Globus pallidus (tissue), 1 donor: ENCODE measurements around the gene OPRPN.

ENCODE experiments used
- DNase-seq: peaks from one replicate; pipeline ENCODE4 v3.0.0-alpha.2; 2015; ENCODE audit warnings: low spot score

OPRPN gene, protein sequence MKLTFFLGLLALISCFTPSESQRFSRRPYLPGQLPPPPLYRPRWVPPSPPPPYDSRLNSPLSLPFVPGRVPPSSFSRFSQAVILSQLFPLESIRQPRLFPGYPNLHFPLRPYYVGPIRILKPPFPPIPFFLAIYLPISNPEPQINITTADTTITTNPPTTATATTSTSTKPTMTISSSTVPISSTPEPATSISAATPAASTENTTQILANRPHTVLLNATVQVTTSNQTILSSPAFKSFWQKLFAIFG

DNA sequence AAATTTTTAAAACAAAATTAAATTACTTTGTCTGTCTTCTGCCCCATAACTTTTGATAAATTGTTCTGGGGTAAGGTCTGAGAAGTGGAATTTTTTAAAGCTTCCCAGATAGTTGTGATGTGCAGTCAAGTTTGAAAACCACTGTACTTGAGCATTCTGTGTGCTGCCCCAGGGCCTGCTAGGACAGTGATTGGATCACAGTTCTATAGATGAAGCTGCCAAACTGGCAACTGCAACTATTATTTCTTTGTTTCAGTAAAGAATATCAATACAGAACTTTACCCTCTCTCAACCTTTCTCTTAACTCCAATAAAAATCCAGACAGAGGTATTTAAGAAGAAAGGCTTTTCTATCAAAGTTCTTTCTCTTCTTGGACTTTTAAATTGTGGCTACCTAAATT lies at the start of gene OPRPN:
Gene OPRPN (plus strand): TSS at position 361 of the 400 bp plus-strand sequence. CDS start 1,346 bp downstream, outside the sequence.
- DNase-seq: no peak

DNA sequence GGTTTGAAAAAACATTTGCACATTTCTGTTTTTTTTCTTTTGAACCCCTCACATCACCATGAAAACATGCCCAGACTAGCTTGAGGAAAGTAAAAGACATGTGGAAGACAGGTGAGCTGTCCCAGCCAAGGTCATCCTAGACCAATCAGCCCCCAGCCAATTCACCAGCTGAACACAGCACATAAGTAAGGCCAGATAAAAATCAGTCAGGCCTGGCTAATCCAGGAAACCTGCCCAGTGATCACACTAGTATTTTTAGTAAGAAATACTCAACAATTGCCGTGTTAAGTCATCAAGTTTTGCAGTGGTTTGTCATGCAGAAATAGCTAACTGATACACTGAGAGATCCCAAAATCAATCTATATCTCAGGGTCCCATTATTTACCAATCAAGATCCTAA lies 41.6 kb upstream of the OPRPN start:
- DNase-seq: no peak

DNA sequence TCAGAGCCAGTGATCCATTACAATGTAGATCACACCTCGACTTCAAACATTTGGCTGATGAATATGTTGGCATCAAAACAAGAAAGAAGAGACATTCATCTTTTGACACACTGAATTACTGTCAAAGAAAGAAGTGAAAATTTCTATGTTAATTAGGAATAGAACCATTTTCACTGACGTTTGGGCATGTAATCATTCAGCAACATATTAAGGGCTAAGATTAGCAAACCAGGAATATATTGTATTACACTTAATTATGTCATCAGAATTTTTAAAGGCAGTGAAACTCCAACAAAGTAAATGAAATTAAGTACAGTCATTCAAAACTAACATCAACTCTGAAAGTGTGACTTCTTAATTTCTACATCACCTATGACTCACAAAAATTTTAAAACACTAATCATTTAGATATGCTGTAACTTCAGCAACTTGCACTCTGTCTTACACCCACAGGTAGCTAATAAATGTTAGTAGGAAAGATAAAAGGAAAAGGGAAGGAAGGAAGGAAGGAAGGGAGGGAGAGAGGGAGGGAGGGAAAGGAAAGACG lies 38.6 kb upstream of the OPRPN start:
- DNase-seq: no peak

DNA sequence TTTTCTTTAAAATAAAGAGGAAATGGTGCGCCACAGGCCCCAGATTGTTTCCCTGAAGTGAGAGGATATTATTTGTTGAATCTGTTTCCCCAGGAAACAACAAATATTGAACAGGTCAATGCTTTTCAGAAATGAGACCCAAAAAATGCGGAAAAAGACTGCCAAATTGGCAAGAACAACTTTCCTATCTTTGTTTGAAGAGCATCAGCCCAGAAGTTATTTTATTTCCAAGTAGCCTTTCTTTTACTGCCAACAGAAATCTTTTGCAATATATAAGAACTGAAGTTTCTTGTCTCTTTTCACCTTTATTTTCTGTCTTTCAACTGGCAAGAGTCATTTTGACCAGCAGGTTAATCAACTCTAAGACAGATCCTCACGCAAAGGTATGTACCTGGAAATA lies 37.3 kb upstream of the OPRPN start, which contains the start of gene SMR3A:
Gene SMR3A (plus strand): TSS at position 301 of the 400 bp plus-strand sequence. CDS start 1,356 bp downstream, outside the sequence.
- no peak for DNase-seq

DNA sequence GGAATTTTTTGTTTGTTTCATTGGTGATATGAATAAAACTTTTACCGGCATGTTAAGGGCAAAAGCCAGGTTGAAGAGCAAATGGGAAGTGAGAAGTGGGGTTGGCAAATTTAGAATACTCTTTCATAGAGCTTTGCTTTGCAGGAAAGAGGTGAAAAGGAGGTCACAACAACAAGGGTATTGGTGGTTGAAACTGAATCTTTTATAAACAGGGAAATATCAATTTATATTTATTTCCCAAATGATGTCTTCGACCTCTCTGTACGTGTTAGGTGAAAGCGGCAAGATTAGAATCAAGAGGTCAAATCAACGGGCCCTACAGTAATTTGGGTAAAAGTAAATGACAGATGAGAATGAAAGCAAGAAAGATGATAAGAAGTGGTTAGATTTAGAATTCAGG lies 33.7 kb upstream of the OPRPN start:
- no peak for DNase-seq

DNA sequence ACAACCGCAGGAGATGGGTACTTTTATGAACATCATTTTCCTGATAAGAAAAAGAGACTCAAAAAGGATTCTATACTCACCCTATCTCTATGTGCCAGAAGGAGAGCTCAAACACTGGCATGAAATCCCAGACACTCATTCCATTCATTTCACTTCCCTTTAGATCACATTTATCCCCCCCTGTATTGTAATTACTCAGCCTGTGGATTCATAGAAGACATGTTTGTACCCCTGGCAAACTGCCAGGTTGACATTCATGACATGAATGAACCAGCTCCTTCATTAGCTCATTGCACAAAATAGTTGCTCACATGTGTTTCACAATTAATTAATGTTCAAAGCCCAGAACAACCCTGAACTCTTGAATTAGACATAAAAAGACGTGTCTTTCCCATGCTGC lies 32.3 kb upstream of the OPRPN start:
- DNase-seq: no peak

DNA sequence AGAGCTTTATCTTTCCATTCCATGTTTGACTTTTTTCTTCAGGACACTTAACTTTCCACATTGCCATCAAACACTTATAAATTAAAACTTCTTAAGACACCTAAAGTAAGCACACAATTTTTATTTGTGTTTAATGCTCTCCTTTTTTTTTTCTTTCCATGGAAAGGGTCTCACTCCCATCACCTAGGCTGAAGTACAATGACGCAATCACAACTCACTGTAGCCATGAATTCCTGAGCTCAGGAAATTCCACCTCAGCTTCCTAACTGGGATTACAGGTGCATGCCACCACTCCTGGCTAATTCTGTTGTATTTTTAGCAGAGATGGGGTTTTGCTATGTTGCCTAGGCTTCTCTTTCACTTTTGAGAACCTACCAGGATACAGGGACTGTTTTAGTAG lies 29.9 kb upstream of the OPRPN start:
- DNase-seq: no peak

DNA sequence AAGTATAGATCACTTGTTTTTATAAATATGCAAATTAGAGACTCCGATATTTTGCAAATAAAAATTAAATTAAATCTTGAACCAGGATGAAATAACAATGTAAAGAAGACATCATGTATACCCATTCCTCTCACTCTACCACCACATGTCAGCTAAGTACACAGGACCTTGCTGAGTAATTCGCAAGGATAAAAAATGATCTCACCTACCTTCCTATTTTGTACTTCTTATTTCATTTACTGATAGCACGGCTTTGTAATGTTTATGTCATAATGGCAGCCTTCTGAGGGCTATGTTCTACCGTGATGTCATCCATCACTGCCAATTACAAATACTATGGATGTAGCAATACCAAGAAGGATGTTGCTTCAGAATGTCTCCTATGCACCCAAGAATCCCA lies 25.8 kb upstream of the OPRPN start:
- no peak for DNase-seq

DNA sequence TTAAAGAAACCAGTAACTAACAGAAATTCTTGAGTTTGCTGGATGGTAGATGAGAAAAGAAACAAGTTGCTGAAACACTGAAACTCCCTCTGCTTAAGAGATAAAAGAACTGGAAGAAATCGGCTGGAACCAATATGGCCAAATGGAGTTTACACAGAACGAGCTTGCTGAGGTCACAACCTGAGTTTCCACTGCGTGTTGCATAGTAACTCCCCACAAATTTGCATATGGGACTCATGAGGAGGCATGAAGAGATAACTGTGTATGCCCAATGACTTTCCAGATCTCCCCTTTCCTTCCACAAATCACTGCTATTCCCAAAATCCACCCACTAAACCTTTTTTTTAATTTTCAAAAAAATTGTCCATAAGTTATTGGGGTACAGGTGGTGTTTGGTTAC lies 25.0 kb upstream of the OPRPN start:
- DNase-seq: no peak

DNA sequence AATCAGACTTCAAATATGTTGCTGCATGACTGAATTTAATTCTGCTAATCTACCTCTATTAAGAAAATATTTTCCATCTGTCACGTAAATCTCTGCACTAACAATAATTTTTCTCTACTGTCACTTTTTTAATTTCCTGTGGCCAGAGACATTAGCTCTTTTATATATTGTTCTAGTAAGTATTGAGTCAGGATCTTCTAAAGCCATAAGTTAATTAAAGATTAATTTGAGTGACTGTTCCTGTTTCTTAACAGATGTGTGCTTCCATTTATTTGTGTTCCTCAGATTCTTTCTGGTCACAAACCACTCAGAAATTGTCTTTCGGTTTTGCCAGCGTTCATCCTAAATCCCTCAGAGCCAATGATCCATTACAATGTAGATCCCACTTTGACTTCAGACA lies 17.2 kb upstream of the OPRPN start:
- no peak for DNase-seq

DNA sequence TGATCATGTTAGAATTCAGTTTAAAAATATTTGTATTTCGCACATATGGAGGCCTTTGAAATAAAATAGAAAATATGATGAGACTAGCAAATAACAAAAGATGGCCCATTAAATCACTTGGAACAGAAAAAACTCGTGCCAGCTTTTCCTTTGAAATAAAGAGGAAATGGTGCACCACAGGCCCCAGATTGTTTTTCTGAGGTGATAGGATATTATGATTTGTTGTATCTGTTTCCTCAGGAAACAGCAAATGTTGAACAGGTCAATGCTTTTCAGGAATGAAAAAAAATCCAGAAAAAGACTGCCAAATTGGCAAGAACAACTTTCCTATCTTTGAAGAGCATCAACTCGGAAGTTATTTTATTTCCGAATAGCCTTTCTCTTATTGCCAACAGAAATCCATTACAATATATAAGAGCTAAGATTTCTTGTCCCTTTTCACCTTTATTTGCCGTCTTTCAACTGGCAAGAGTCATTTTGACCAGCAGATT lies 15.0 kb upstream of the OPRPN start, which contains the start of gene SMR3B:
Gene SMR3B (plus strand): TSS at position 441 of the 491 bp plus-strand sequence. CDS start 1,380 bp downstream, outside the sequence.
- no peak for DNase-seq

DNA sequence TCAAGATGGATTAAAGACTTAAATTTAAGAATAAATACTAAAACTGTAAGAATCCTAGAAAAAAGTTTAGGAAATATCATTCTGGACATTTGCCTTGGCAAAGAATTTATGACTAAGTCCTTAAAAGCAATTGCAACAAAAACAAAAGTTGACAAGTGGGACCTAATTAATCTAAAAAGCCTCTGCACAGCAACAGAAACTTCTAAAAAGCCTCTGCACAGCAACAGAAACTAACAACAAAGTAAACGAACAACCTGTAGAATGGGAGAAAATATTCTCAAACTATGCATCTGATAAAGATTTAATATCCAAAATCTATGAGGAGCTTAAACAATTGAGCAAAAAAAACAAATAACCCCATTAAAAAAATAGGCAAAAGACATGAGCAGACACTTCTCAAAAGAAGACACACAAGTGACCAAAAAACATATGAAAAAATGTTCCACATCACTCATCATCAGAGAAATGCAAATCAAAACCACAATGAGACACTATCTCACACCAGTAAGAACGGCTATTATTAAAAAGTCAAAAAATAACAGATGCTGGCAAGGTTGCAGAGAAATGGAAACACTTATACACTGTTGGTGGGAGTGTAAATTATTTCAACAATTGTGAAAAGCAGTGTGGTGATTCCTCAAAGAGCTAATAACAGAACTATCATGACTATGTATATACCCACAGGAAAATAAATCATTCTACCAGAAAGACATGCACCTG lies 5.5 kb upstream of the OPRPN start:
- no peak for DNase-seq

DNA sequence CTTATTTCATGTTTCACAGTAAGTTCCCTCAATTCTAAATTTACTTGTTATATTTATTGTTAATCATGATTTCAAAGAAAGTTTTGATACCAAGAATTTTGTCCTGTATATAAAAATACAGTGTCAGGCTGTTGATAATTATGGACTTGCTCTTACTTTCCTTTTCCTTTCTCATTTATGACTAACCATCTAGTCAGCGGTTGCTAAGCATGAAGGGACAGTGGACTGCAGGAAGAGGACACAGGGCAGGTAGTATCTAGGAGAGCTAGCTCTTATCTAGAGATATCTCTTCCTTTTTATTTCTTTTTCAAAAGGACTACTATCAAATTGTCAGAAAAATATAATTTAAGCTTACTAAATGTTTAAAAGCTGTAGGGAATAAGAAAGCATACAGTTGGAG lies 1.6 kb downstream of the OPRPN start:
- DNase-seq: no peak

DNA sequence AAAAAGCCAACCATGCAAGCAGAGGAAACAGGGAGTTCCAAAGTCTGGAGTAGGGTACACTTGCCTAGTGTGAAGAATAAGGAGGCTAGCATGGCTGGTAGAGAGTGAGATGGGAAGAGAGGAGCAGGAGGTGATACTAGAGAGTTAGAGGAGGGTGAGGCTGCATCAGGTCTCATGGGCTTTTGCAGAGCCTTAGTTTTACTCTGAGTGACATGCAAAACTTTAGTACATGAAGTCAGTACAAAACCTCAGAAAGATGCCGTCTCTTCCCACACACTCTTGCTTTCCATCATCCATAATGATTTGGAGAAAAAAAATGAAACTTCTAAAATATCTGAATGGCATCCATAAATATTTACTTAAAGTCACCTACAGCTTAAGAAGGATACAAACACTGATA lies 5.0 kb downstream of the OPRPN start:
- no peak for DNase-seq

DNA sequence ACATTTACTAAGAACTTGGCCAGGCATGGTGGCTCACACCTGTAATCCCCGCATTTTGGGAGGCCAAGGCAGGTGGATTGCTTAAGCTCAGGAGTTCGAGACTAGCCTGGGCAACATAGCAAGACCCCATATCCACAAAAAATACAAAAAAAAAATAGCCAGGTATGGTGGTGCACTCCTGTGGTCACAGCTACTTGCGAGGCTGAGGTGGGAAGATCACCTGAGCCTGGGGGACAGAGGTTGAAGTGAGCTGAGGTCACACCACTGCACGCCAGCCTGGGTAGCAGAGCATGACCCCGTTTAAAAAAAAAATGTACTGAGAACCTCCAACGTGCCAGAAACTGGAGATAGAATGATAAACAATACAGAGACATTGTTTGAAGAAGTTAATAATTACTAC lies 8.0 kb downstream of the OPRPN start:
- DNase-seq: no peak

DNA sequence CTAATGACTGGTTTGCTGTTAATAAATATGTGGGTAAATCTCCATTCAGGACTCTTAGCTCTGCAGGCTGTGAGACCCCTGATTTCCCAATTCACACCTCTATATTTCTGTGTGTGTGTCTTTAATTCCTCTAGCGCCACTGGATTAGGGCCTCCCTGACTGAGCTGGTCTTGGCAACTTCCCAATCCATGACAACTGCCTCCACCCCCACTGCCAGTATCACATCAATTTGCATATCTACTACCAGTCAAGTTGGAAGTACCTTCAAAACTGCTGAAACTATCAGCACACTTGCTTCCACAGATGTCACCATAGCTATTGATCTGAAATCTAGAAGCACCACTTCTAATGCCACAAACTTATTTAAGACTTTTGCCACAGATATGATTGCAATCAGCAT lies 27.6 kb downstream of the OPRPN start:
- no peak for DNase-seq

DNA sequence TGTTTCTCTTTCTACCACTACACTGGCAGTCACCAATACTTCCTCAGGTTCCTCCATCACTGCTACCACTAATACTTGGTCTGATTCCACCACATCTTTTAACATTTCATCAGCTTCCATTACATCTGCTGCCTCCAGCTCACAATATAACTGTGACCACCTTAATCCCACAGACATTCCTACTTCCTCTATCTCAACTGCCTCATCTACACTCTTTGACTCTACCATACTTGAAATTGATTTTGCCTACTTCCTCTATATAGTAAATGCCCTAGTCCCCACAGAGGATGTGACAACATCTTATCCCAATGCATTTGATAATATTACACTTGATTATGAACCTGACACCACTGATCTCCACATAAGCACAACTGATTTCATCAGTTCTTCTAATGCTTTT lies 29.0 kb downstream of the OPRPN start:
- DNase-seq: no peak

DNA sequence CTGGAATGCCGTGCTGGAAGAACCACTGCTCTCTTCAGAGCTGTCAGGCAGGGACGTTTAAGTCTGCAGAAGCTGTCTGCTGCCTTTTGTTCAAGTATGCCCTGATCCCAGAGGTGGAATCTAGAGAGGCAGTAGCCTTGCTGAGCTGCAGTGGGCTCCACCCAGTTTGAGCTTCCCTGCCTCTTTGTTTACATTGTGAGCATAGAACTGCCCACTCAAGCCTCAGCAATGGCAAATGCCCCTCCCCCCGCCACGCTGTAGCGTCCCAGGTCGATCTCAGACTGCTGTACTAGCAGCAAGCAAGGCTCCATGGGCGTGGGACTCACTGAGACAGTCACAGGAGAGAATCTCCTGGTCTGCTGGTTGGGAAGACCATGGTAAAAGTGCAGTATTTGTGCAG lies 39.5 kb downstream of the OPRPN start:
- DNase-seq: no peak

DNA sequence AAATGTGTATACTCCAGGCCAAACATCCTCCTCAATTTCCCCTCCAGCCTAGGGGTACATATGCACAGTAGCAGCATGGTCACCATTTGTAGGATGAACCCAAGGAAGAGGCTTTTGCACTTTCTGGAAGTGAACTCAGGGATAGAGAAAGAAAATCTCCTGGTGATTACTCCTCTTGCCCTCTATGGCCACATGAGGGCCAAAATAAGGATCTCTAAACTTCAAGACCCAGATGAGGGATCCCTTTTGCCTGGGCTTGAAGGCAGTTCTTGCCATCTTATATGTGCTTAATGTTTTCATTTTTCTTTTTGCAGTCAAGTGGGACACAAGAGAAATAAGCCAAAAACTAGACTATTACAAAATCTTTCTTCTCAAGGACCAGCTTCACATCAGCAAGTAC lies 44.7 kb downstream of the OPRPN start:
- DNase-seq: no peak

DNA sequence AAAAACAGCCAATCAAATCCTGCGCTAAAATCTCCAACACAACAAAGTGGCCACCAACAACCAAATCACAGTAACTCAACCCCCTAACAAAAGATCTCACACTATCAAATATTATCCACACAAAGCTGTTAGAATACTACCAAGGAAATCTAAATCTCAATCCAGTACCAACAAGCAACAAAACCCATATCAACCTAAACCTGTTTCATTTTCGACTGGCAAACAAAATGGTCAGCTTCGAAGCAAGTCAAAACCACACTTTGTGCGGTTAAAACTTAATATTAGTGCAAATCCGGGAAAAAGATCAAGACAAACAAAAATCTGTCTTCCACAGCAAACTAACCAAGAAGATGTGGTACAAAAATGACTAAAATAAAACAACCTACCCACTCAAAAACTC lies 45.6 kb downstream of the OPRPN start:
- DNase-seq: no peak

DNA sequence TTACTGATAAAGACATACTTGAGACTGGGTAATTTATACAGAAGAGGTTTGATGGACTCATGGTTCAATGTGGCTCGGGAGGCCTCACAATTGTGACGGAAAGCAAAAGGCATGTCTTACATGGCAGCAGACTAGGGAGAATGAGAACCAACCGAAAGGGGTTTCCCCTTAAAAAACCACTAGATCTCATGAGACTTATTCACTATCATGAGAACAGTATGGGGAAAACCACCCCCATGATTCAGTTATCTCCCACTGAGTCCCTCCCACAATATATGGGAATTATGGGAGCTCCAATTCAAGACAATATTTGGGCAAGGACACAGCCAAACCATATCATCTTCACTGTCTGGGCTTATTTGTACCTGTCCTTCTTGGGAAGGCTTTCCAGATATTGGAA lies 51.5 kb downstream of the OPRPN start:
- no peak for DNase-seq

DNA sequence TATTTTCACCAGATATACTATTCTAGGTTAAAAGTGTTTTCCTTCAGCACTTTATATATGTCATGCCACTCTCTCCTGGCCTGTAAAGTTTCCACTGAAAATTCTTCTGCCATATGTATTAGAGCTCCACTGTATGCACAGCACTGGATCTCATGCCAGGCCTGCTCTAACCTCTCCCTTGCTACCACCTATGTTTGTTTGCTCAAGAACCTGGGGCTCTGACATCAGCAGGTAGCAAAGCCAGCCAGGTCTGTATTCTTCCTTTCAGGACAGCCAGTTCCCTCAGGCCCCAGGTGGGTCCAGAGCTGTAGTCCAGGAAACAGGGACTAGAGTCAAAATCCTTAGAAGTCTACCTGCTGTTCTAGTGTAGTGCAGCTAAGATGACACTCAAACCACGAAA lies 55.2 kb downstream of the OPRPN start:
- DNase-seq: no peak
